Limb (tissue), 2 donors: Measurements from ENCODE around the gene AMZ1.
"Not testable (repeated sequence)": the region's sequence is repeated elsewhere in the genome, so short reads cannot be mapped to it uniquely, and the experiment has no call there.

Source experiments
- DNase-seq, 2 donors: peaks; one replicate each; pipeline ENCODE4 v3.0.0-alpha.2; 2016; ENCODE audit errors: extremely low spot score in 2 of 2

Gene AMZ1

GRCh38 chr7:2711895-2712675 lies 24.1 kb downstream of the AMZ1 start:
- no peak for DNase-seq

- DNase-seq, result no peak
Observed at GRCh38 chr7:2713370-2713769, 25.4 kb downstream of the AMZ1 start.

GRCh38 chr7:2713978-2714377 lies 26.0 kb downstream of the AMZ1 start:
- no peak for DNase-seq

- no peak for DNase-seq
Observed at GRCh38 chr7:2714636-2715035, 26.6 kb downstream of the AMZ1 start.

- no peak for DNase-seq
Observed at GRCh38 chr7:2715341-2716231, 27.6 kb downstream of the AMZ1 start.

GRCh38 chr7:2716488-2716887 lies 28.5 kb downstream of the AMZ1 start:
- DNase-seq, result no peak

GRCh38 chr7:2716906-2717292 lies 28.9 kb downstream of the AMZ1 start:
- DNase-seq, result no peak

- DNase-seq, result peak; percentile 64 to 67
Observed at GRCh38 chr7:2717293-2718261, 29.6 kb downstream of the AMZ1 start.

GRCh38 chr7:2718296-2718965 lies 30.4 kb downstream of the AMZ1 start:
- no peak for DNase-seq

GRCh38 chr7:2719007-2719406 lies 31.0 kb downstream of the AMZ1 start:
- peak in 1 of 2 donors; percentile 58 for DNase-seq

- DNase-seq, result no peak
Observed at GRCh38 chr7:2720024-2720423, 32.0 kb downstream of the AMZ1 start.

GRCh38 chr7:2721842-2722241 lies 33.8 kb downstream of the AMZ1 start:
- no peak for DNase-seq

GRCh38 chr7:2722591-2722990 lies 34.6 kb downstream of the AMZ1 start:
- no peak for DNase-seq

GRCh38 chr7:2723138-2723850 lies 35.3 kb downstream of the AMZ1 start:
- DNase-seq, result no peak

GRCh38 chr7:2724036-2724435 lies 36.0 kb downstream of the AMZ1 start:
- not testable (repeated sequence) for DNase-seq

GRCh38 chr7:2724453-2725177 lies 36.6 kb downstream of the AMZ1 start:
- no peak for DNase-seq

GRCh38 chr7:2725178-2726105 lies 37.4 kb downstream of the AMZ1 start:
- no peak for DNase-seq

- no peak for DNase-seq
Observed at GRCh38 chr7:2726316-2727018, 38.5 kb downstream of the AMZ1 start.
